SK-N-SH (cell line): ENCODE measurements around the gene SMPD2. TPM values are rescaled to one million over a fixed set of nuclear protein-coding genes. Genes with fewer than 3 reads are reported as not detected.

Source experiments
- CTCF ChIA-PET: fragments of 300-600, 350-600 bp; formaldehyde crosslinking; extraction: SDS; loops from one replicate; lab custom pipeline; 2021; lab: Yijun Ruan, JAX
- POLR2A ChIA-PET: fragments of 350-600 bp; sonication (Branson Sonifier 250); formaldehyde crosslinking; extraction: SDS; loops from one replicate; lab custom pipeline; 2020; ENCODE audit warnings: antibody characterized with exemption, inconsistent platforms; lab: Yijun Ruan, JAX
- DNase-seq: peaks from one replicate; pipeline ENCODE4 v3.0.0; 2012
- H2AFZ ChIP-seq: fragments of 200-600 bp; sonication (generic); 2 replicates; pipeline ENCODE4 v1.8.1; 2016; ENCODE audit warnings: antibody characterized with exemption, mild to moderate bottlenecking, low read depth
- H3F3A ChIP-seq: fragments of 200-600 bp; sonication (generic); replicated peaks from 2 replicates; pipeline ENCODE3; 2016; ENCODE audit warnings: antibody characterized with exemption, mild to moderate bottlenecking; ENCODE audit not compliant: insufficient read depth
- H3K27ac ChIP-seq, 2 experiments: fragments of 200-500 bp in 1 of 2; fragments of 200-600 bp in 1 of 2; sonication (Bioruptor generic) in 1 of 2; sonication (generic), shearing (Covaris generic) in 1 of 2; 2 replicates each; pipeline versions ENCODE4 v1.5.1 to v1.6.1; 2014 to 2016; ENCODE audit warnings: low read depth in 2 of 2, inconsistent platforms in 1 of 2, low read length in 1 of 2, mild to moderate bottlenecking in 1 of 2, mixed read lengths in 1 of 2
- H3K27me3 ChIP-seq: fragments of 200-600 bp; sonication (generic), shearing (Covaris generic); 2 replicates; pipeline ENCODE4 v1.6.1; 2016; ENCODE audit warnings: mixed run types; ENCODE audit not compliant: insufficient read depth
- H3K36me3 ChIP-seq, 2 experiments: fragments of 200-500 bp in 1 of 2; fragments of 200-600 bp in 1 of 2; sonication (Bioruptor generic) in 1 of 2; sonication (generic) in 1 of 2; replicated peaks in 1 of 2; 2 replicates each; pipeline versions ENCODE3 to v1.5.1; 2014 to 2016; ENCODE audit warnings: low read length in 1 of 2, mild to moderate bottlenecking in 1 of 2; ENCODE audit not compliant: insufficient read depth in 2 of 2, control insufficient read depth in 1 of 2
- H3K4me1 ChIP-seq, 2 experiments: fragments of 200-500 bp in 1 of 2; fragments of 200-600 bp in 1 of 2; sonication (Bioruptor generic) in 1 of 2; sonication (generic), shearing (Covaris generic) in 1 of 2; 2 replicates each; pipeline versions ENCODE4 v1.5.1 to v1.6.1; 2014 to 2016; ENCODE audit warnings: low read depth in 1 of 2, low read length in 1 of 2, mixed run types in 1 of 2; ENCODE audit not compliant: insufficient read depth in 2 of 2, control insufficient read depth in 1 of 2
- H3K4me2 ChIP-seq: fragments of 200-600 bp; sonication (generic), shearing (Covaris generic); 2 replicates; pipeline ENCODE4 v1.6.1; 2017; ENCODE audit warnings: mixed run types
- H3K4me3 ChIP-seq, 2 experiments: fragments of 200-500 bp in 1 of 2; fragments of 200-600 bp in 1 of 2; sonication (Bioruptor generic) in 1 of 2; sonication (generic), shearing (Covaris generic) in 1 of 2; 2 replicates each; pipeline versions ENCODE4 v1.5.1 to v1.8.1; 2014 to 2016; ENCODE audit warnings: low read depth in 2 of 2, inconsistent platforms in 1 of 2, low read length in 1 of 2, mild to moderate bottlenecking in 1 of 2, mixed read lengths in 1 of 2, moderate library complexity in 1 of 2
- H3K79me2 ChIP-seq: fragments of 200-600 bp; sonication (generic); 2 replicates; pipeline ENCODE4 v1.8.1; 2017; ENCODE audit warnings: mild to moderate bottlenecking; ENCODE audit not compliant: insufficient read depth
- H3K9ac ChIP-seq: fragments of 200-600 bp; sonication (generic); 2 replicates; pipeline ENCODE4 v1.6.1; 2017; ENCODE audit warnings: mixed run types
- H3K9me2 ChIP-seq: fragments of 200-600 bp; sonication (generic); 2 replicates; pipeline ENCODE4 v1.6.1; 2017; ENCODE audit warnings: mixed run types
- H3K9me3 ChIP-seq: fragments of 200-600 bp; sonication (generic); 2 replicates; pipeline ENCODE4 v1.6.1; 2017; ENCODE audit warnings: mixed run types, mild to moderate bottlenecking, moderate library complexity
- H4K20me1 ChIP-seq: fragments of 200-600 bp; sonication (generic); 2 replicates; pipeline ENCODE4 v1.6.1; 2017; ENCODE audit warnings: mild to moderate bottlenecking, mixed run types; ENCODE audit not compliant: insufficient read depth
- CHD2 ChIP-seq: fragments of 150-350 bp; IDR thresholded peaks from 2 replicates; pipeline ENCODE4 v1.6.1; 2018; ENCODE audit warnings: low read length; ENCODE audit not compliant: partially characterized antibody
- EZH2phosphoT487 ChIP-seq: fragments of 200-600 bp; sonication (generic); IDR thresholded peaks from 2 replicates; pipeline ENCODE4 v1.6.1; 2017; ENCODE audit warnings: low read depth, mixed run types, mild to moderate bottlenecking, antibody characterized with exemption, moderate library complexity, borderline replicate concordance
- FOSL2 ChIP-seq: IDR thresholded peaks from 2 replicates; pipeline ENCODE4 v1.4.0; 2012; ENCODE audit warnings: low read depth, mild to moderate bottlenecking, moderate library complexity, borderline replicate concordance
- FOXJ3 ChIP-seq: sonication (generic); formaldehyde crosslinking; IDR thresholded peaks from 2 replicates; pipeline ENCODE4 v1.5.1; 2020; ENCODE audit warnings: mild to moderate bottlenecking, missing genetic modification reagents
- FOXM1 ChIP-seq: IDR thresholded peaks from 2 replicates; pipeline ENCODE4 v1.4.0; 2012; ENCODE audit warnings: low read depth, mild to moderate bottlenecking
- GABPA ChIP-seq: IDR thresholded peaks from 2 replicates; pipeline ENCODE4 v1.4.0; 2012; ENCODE audit warnings: low read depth, mild to moderate bottlenecking
- GATA2 ChIP-seq: sonication (generic); formaldehyde crosslinking; IDR thresholded peaks from 2 replicates; pipeline ENCODE4 v1.5.0; 2020; ENCODE audit warnings: mild to moderate bottlenecking, missing genetic modification reagents
- JUND ChIP-seq: IDR thresholded peaks from 2 replicates; pipeline ENCODE4 v1.4.0; 2012
- MXI1 ChIP-seq: IDR thresholded peaks from 2 replicates; pipeline ENCODE4 v1.6.1; 2012; ENCODE audit warnings: mild to moderate bottlenecking, low read depth, low read length, improper control_type of control experiment
- NRF1 ChIP-seq: IDR thresholded peaks from 2 replicates; pipeline ENCODE4 v1.6.1; 2012; ENCODE audit warnings: low read depth, mild to moderate bottlenecking, low read length
- SIN3A ChIP-seq: IDR thresholded peaks from 2 replicates; pipeline ENCODE4 v1.6.1; 2012; ENCODE audit warnings: low read depth, mild to moderate bottlenecking, low read length, moderate library complexity, borderline replicate concordance
- SMC3 ChIP-seq: IDR thresholded peaks from 2 replicates; pipeline ENCODE4 v1.6.1; 2012; ENCODE audit warnings: low read depth, low read length, improper control_type of control experiment
- TCF12 ChIP-seq: IDR thresholded peaks from 2 replicates; pipeline ENCODE4 v1.4.0; 2012
- YY1 ChIP-seq: IDR thresholded peaks from 2 replicates; pipeline ENCODE4 v1.4.0; 2012; ENCODE audit warnings: low read depth, mild to moderate bottlenecking
- WGBS: methylation state at CpG from one replicate; pipeline ENCODE4 v1.1.6; 2017; ENCODE audit warnings: low lambda C conversion rate; 5-methylcytosine and 5-hydroxymethylcytosine counted together
- polyA plus RNA-seq, 3 experiments: library from polyadenylated mRNA; depleted of rRNA; stranded (reverse); fragments of >200 nt; gene quantifications; 2 replicates each; pipeline ENCODE4 v1.2.3, GENCODE V29; 2012
- TF ChIP-seq, protein P1 (sequence below): IDR thresholded peaks from 2 replicates; pipeline ENCODE4 v1.4.0; 2012; ENCODE audit warnings: low read depth, borderline replicate concordance
- TF ChIP-seq, protein P2 (sequence below): fragments of 150-350 bp; IDR thresholded peaks from 2 replicates; pipeline ENCODE4 v1.6.1; 2017; ENCODE audit warnings: antibody characterized with exemption, low read length, low read depth, borderline replicate concordance

The SMPD2 gene
- polyA plus RNA-seq, 1 of the 3 experiments (the other 2 are of a cell fraction), result 9.7 TPM

DNA sequence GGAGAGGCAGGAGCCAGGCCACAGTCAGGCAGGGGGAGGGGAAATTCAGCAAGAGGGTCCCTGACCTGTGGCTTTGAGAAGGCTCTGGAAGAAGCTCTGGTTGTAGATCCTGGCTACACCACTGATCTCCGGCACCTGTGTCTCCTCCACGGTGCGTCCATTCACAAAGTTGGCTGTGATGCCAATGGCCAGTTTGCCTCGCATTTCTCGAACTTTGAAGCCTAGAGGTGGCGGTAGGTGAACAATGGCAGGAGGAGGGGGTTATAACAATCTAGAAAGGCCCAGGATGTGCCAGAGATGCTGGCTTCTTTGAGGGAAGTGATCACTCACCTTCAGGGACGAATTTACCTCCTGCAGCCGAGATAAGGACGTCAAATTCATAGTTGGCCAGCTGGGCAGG, 11.7 kb downstream of the SMPD2 start:
- WGBS, result 98% methylated on average over 9 of the region's 9 CpGs
- Histone ChIP-seq H3K4me1 (peaks cover 0 to 25% of the 10 kb centered on the region in 2 experiments; a peak in 2 of 4 replicates), H3K27ac (no peak overlapping the region), H3K4me3 (no peak overlapping the region), H3K36me3 (peaks cover 10 to 21% of the 10 kb centered on the region in 2 experiments), H3K4me2 (no peak overlapping the region), H3F3A (peaks cover 3% of the 10 kb centered on the region), H3K9ac (no peak overlapping the region), H3K9me2 (no peaks in the 10 kb centered on the region), H4K20me1 (no peaks in the 10 kb centered on the region), H2AFZ (no peak overlapping the region), H3K9me3 (no peaks in the 10 kb centered on the region), H3K27me3 (no peaks in the 10 kb centered on the region), H3K79me2 (peaks cover 31% of the 10 kb centered on the region; the same call in 1 of the 2 replicates)
- TF ChIP-seq SMC3 (no peak), MXI1 (no peak), FOSL2 (no peak), EZH2phosphoT487 (no peak), JUND (no peak), CHD2 (no peak)
- TF ChIP-seq, protein P1, sequence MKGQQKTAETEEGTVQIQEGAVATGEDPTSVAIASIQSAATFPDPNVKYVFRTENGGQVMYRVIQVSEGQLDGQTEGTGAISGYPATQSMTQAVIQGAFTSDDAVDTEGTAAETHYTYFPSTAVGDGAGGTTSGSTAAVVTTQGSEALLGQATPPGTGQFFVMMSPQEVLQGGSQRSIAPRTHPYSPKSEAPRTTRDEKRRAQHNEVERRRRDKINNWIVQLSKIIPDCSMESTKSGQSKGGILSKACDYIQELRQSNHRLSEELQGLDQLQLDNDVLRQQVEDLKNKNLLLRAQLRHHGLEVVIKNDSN, result no peak
- POLR2A ChIA-PET, result no interaction called here
- no peak for DNase-seq
- CTCF ChIA-PET, result interaction anchor here (5.9 kb wide), 1 partner anchor 10 kb away, joined by 47 read pairs; the partner anchor contains the start of genes PPIL6 and SMPD2

DNA sequence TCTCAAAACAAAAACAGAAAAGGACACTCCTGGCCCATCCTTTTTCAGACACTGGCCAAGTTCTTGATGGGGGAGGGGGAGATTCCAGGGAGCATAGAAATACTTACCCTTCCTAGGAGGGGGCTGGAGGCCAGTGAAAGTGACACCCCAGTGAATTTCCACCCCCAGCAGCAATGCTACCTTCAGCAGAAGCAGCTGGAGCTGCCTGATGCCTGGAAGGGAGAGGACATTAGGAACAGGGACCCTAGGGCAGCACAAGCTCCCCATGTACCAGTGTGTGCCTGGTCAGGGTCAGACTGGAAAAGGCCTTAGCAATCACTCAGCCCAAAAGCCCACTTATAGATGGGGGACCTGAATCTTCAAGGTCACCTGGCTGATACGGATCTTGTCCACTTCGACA, 12.6 kb downstream of the SMPD2 start:
- H3F3A ChIP-seq, result peaks cover 8% of the 10 kb centered on the region
- H3K9me2 ChIP-seq, result no peaks in the 10 kb centered on the region
- peaks cover 10 to 20% of the 10 kb centered on the region in 2 experiments for H3K36me3 ChIP-seq
- no peak overlapping the region for H3K4me3 ChIP-seq
- H3K79me2 ChIP-seq, result peaks cover 31% of the 10 kb centered on the region; the same call in 1 of the 2 replicates
- peaks cover 0 to 25% of the 10 kb centered on the region in 2 experiments; a peak in 3 of 4 replicates for H3K4me1 ChIP-seq
- no peak overlapping the region for H3K27ac ChIP-seq
- ChIA-PET POLR2A (interaction anchor here (4.6 kb wide), 1 partner anchor 11 kb away, joined by 43 read pairs; the partner anchor contains the start of genes PPIL6 and SMPD2), CTCF (interaction anchor here (0.7 to 5.9 kb wide), 3 partner anchors 11 to 33 kb away, joined by 3 to 47 read pairs (median 3); partner anchors contain the start of genes PPIL6 and SMPD2)
- H3K9me3 ChIP-seq, result no peaks in the 10 kb centered on the region
- no peak for TF ChIP-seq NRF1
- TF ChIP-seq FOXJ3, result no peak
- TF ChIP-seq, protein P2, sequence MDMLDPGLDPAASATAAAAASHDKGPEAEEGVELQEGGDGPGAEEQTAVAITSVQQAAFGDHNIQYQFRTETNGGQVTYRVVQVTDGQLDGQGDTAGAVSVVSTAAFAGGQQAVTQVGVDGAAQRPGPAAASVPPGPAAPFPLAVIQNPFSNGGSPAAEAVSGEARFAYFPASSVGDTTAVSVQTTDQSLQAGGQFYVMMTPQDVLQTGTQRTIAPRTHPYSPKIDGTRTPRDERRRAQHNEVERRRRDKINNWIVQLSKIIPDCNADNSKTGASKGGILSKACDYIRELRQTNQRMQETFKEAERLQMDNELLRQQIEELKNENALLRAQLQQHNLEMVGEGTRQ, result no peak
- TF ChIP-seq JUND, result no peak
- TF ChIP-seq, protein P1, result no peak
- TF ChIP-seq FOXM1, result no peak
- no peak for TF ChIP-seq SMC3
- TF ChIP-seq YY1, result no peak
- no peak for TF ChIP-seq FOSL2
- TF ChIP-seq SIN3A, result no peak
- TF ChIP-seq GABPA, result no peak
- TF ChIP-seq TCF12, result no peak
- no peak for TF ChIP-seq GATA2 (CRISPR knock-in tag)
- TF ChIP-seq EZH2phosphoT487, result no peak
- TF ChIP-seq, all 33 proteins: peak for 0
- Histone ChIP-seq H3K27me3 (no peaks in the 10 kb centered on the region), H4K20me1 (no peaks in the 10 kb centered on the region), H3K4me2 (no peak overlapping the region), H3K9ac (no peak overlapping the region), H2AFZ (no peak overlapping the region)
- no peak for DNase-seq
- WGBS, result 57% methylated on average over 1 of the region's 2 CpGs
